Mesendoderm (in vitro differentiated cells): ENCODE results near the gene PNKD.

Source experiments
- DNase-seq: peaks from one replicate; pipeline ENCODE4 v3.0.0; 2013
- H2AK5ac ChIP-seq: 2 replicates; pipeline ENCODE4 v1.6.1; 2013; ENCODE audit warnings: low read length, inconsistent platforms
- H2BK120ac ChIP-seq: 2 replicates; pipeline ENCODE4 v1.6.1; 2013; ENCODE audit warnings: low read depth, mild to moderate bottlenecking, low read length, moderate library complexity, mixed read lengths
- H2BK15ac ChIP-seq: replicated peaks from 2 replicates; pipeline ENCODE4 v1.6.1; 2013; ENCODE audit warnings: low read depth, mild to moderate bottlenecking, moderate library complexity
- H2BK5ac ChIP-seq: 2 replicates; pipeline ENCODE4 v1.6.1; 2013; ENCODE audit warnings: low read length, inconsistent platforms
- H3K18ac ChIP-seq: 2 replicates; pipeline ENCODE4 v1.6.1; 2013; ENCODE audit warnings: mild to moderate bottlenecking, low read length, mixed read lengths
- H3K23ac ChIP-seq: one replicate; pipeline ENCODE4 v1.6.1; 2013; ENCODE audit warnings: low read length
- H3K27ac ChIP-seq: 2 replicates; pipeline ENCODE4 v1.5.1; 2013; ENCODE audit warnings: low read depth, mild to moderate bottlenecking, inconsistent platforms, low read length, moderate library complexity
- H3K27me3 ChIP-seq: 2 replicates; pipeline ENCODE4 v1.6.1; 2013; ENCODE audit warnings: low read length, control low read depth, mild to moderate bottlenecking, inconsistent platforms; ENCODE audit not compliant: insufficient read depth, poor library complexity
- H3K36me3 ChIP-seq: 2 replicates; pipeline ENCODE4 v1.6.1; 2013; ENCODE audit warnings: low read length, inconsistent platforms; ENCODE audit not compliant: control insufficient read depth, insufficient read depth
- H3K4ac ChIP-seq: one replicate; pipeline ENCODE4 v1.6.1; 2013; ENCODE audit warnings: low read depth, mild to moderate bottlenecking, low read length, moderate library complexity
- H3K4me1 ChIP-seq: 2 replicates; pipeline ENCODE4 v1.6.1; 2013; ENCODE audit warnings: low read depth, low read length, inconsistent platforms; ENCODE audit not compliant: control insufficient read depth
- H3K4me2 ChIP-seq: 2 replicates; pipeline ENCODE4 v1.6.1; 2013; ENCODE audit warnings: low read length
- H3K4me3 ChIP-seq: 2 replicates; pipeline ENCODE4 v1.5.1; 2013; ENCODE audit warnings: mild to moderate bottlenecking, low read length
- H3K56ac ChIP-seq: one replicate; pipeline ENCODE4 v1.6.1; 2013; ENCODE audit warnings: low read length
- H3K79me1 ChIP-seq: 2 replicates; pipeline ENCODE4 v1.6.1; 2013; ENCODE audit warnings: low read length, inconsistent platforms
- H3K79me2 ChIP-seq: 2 replicates; pipeline ENCODE4 v1.6.1; 2013; ENCODE audit warnings: mild to moderate bottlenecking, low read length; ENCODE audit not compliant: control insufficient read depth, insufficient read depth
- H3K9ac ChIP-seq: 2 replicates; pipeline ENCODE4 v1.6.1; 2013; ENCODE audit warnings: low read length, inconsistent platforms
- H4K5ac ChIP-seq: one replicate; pipeline ENCODE4 v1.6.1; 2013; ENCODE audit warnings: low read length
- H4K8ac ChIP-seq: one replicate; pipeline ENCODE4 v1.6.1; 2013; ENCODE audit warnings: low read depth, mild to moderate bottlenecking, control low read depth, low read length, moderate library complexity
- WGBS: extraction: QIAGEN DNeasy Blood & Tissue Kit; methylation state at CpG from one replicate; pipeline ENCODE4 v1.1.7; 2013; ENCODE audit warnings: low lambda C conversion rate, missing lambda C conversion rate; ENCODE audit not compliant: insufficient coverage; ENCODE audit errors: extremely low coverage; 5-methylcytosine and 5-hydroxymethylcytosine counted together

Gene PNKD

GRCh38 chr2:218370410-218371063, 100.2 kb downstream of the PNKD start:
- H4K5ac ChIP-seq, result no peak overlapping the region
- no peak overlapping the region for H2BK15ac ChIP-seq
- no peaks in the 10 kb centered on the region for H3K36me3 ChIP-seq

GRCh38 chr2:218371983-218372350, 101.6 kb downstream of the PNKD start:
- Histone ChIP-seq H3K9ac (no peak overlapping the region), H3K4ac (no peak overlapping the region)

More at GRCh38 chr2:218370410-218371063, 100.2 kb downstream of the PNKD start:
- Histone ChIP-seq H3K18ac (no peak overlapping the region), H3K4me1 (no peaks in the 10 kb centered on the region), H3K9ac (no peak overlapping the region), H3K4me3 (no peak overlapping the region), H2AK5ac (no peak overlapping the region), H4K8ac (no peak overlapping the region), H3K27ac (no peak overlapping the region), H2BK120ac (no peak overlapping the region), H3K56ac (no peak overlapping the region), H3K4ac (no peak overlapping the region), H3K79me2 (no peaks in the 10 kb centered on the region), H2BK5ac (no peak overlapping the region), H3K4me2 (no peak overlapping the region), H3K79me1 (no peaks in the 10 kb centered on the region), H3K23ac (no peak overlapping the region), H3K27me3 (no peaks in the 10 kb centered on the region)
- no peak for DNase-seq
- no CpG with 5 or more reads among the region's 11 CpGs for WGBS

DNA sequence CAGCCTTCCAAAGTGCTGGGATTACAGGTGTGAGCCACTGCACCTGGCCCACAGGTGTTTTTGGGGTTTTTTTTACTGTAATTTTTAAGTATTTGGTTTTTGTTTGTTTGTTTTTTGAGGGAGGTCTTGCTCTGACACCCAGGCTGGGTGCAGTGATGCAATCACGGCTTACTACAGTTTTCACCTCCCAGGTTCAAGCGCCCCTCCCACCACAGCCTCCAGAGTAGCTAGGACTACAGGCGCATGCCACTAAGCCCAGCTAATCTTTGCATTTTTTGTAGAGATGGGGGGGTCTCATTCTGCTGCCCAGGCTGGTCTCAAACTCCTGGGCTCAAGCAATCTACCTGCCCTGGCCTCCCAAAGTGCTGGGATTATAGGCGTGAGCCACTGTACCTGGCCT, 104.5 kb downstream of the PNKD start:
- H3K79me1 ChIP-seq, result no peaks in the 10 kb centered on the region
- H3K23ac ChIP-seq, result no peak overlapping the region
- no peaks in the 10 kb centered on the region for H3K27me3 ChIP-seq
- no peak overlapping the region for H3K4me2 ChIP-seq
- no peak overlapping the region for H3K56ac ChIP-seq
- H3K4me3 ChIP-seq, result no peak overlapping the region
- H3K27ac ChIP-seq, result no peak overlapping the region
- H4K5ac ChIP-seq, result no peak overlapping the region
- no peak overlapping the region for H2AK5ac ChIP-seq
- no peak overlapping the region for H2BK5ac ChIP-seq
- H3K18ac ChIP-seq, result no peak overlapping the region
- no peaks in the 10 kb centered on the region for H3K4me1 ChIP-seq
- no CpG with 5 or more reads among the region's 4 CpGs for WGBS
- H2BK15ac ChIP-seq, result no peak overlapping the region
- H3K4ac ChIP-seq, result no peak overlapping the region
- DNase-seq, result no peak
- no peaks in the 10 kb centered on the region for H3K36me3 ChIP-seq
- H4K8ac ChIP-seq, result no peak overlapping the region
- H2BK120ac ChIP-seq, result no peak overlapping the region
- H3K79me2 ChIP-seq, result no peaks in the 10 kb centered on the region
- no peak overlapping the region for H3K9ac ChIP-seq

More at GRCh38 chr2:218371983-218372350, 101.6 kb downstream of the PNKD start:
- Histone ChIP-seq H2BK5ac (no peak overlapping the region), H3K23ac (no peak overlapping the region), H3K4me1 (no peaks in the 10 kb centered on the region), H3K27me3 (no peaks in the 10 kb centered on the region), H3K79me1 (no peaks in the 10 kb centered on the region), H3K27ac (no peak overlapping the region), H3K56ac (no peak overlapping the region), H3K18ac (no peak overlapping the region), H2AK5ac (no peak overlapping the region), H3K4me3 (no peak overlapping the region), H3K4me2 (no peak overlapping the region), H2BK120ac (no peak overlapping the region), H4K8ac (no peak overlapping the region), H3K36me3 (no peaks in the 10 kb centered on the region), H3K79me2 (no peaks in the 10 kb centered on the region), H4K5ac (no peak overlapping the region), H2BK15ac (no peak overlapping the region)
- DNase-seq, result no peak

DNA sequence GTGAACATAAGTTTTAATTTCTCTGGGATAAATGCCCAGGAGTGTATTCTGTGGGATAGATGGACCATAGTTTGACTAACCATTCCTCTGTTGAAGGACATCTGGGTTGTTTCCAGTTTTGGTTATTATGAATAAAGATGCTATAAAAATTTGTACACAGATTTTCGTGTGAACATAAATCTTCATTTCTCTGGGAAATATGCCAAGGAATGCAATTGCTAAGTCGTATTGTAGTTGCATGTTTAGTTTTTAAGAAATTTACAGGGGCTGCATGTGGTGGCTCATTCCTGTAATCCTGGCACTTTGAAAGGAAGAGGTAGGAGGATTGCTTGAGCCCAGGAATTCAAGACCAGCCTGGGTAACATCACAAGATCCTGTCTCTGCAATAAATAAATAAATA, 104.9 kb downstream of the PNKD start:
- Histone ChIP-seq H3K23ac (no peak overlapping the region), H3K18ac (no peak overlapping the region), H3K27ac (no peak overlapping the region), H2BK5ac (no peak overlapping the region), H3K4me3 (no peak overlapping the region), H3K36me3 (no peaks in the 10 kb centered on the region), H3K79me2 (no peaks in the 10 kb centered on the region), H3K27me3 (no peaks in the 10 kb centered on the region), H3K9ac (no peak overlapping the region), H3K56ac (no peak overlapping the region), H4K8ac (no peak overlapping the region), H4K5ac (no peak overlapping the region), H3K79me1 (no peaks in the 10 kb centered on the region), H2AK5ac (no peak overlapping the region), H3K4me2 (no peak overlapping the region), H3K4ac (no peak overlapping the region), H2BK120ac (no peak overlapping the region), H2BK15ac (no peak overlapping the region), H3K4me1 (no peaks in the 10 kb centered on the region)
- no CpG with 5 or more reads among the region's 2 CpGs for WGBS
- no peak for DNase-seq

DNA sequence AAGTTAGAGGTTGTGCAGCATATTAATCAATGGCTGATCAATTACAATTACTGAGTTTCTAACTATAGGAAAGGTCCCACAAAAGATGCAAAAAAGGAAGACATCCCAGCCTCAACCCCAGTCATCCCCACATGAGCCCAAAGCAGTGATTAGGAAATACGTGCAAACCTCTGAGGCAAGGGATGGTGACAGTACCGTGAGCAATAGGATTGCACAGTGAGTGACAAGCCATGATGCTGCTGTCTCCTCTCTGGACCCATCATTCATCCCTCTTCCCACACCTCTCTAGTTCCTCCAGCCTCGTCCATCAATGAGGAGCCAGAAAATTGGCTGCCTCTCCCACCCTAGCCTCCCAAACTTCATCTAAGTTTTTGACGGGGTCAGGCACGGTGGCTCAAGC, 107.7 kb downstream of the PNKD start:
- no peak overlapping the region for H2BK15ac ChIP-seq

GRCh38 chr2:218381916-218382366, 111.6 kb downstream of the PNKD start, which contains the start of gene SLC11A1:
Gene SLC11A1 (plus strand): TSS chr2:218382273. CDS start chr2:218382369, 96 bp downstream.
- no CpG with 5 or more reads among the region's 13 CpGs for WGBS
- no peak within 1 kb of the TSS for H2BK120ac ChIP-seq
- DNase-seq, result no peak
- no peak within 1 kb of the TSS for H3K18ac ChIP-seq
- H4K8ac ChIP-seq, result no peak within 1 kb of the TSS
- no peak within 1 kb of the TSS for H3K27ac ChIP-seq
- no peaks in the 10 kb centered on the region for H3K4me1 ChIP-seq
- H3K79me2 ChIP-seq, result no peaks in the 10 kb centered on the region
- no peak within 1 kb of the TSS for H3K4me3 ChIP-seq
- H2BK5ac ChIP-seq, result no peak within 1 kb of the TSS
- no peak within 1 kb of the TSS for H3K9ac ChIP-seq
- no peaks in the 10 kb centered on the region for H3K27me3 ChIP-seq
- no peak within 1 kb of the TSS for H3K23ac ChIP-seq
- H4K5ac ChIP-seq, result no peak within 1 kb of the TSS
- H3K56ac ChIP-seq, result no peak within 1 kb of the TSS
- no peak within 1 kb of the TSS for H2BK15ac ChIP-seq
- H2AK5ac ChIP-seq, result no peak within 1 kb of the TSS
- no peaks in the 10 kb centered on the region for H3K36me3 ChIP-seq
- H3K4ac ChIP-seq, result no peak within 1 kb of the TSS
- no peak within 1 kb of the TSS for H3K4me2 ChIP-seq
- H3K79me1 ChIP-seq, result no peaks in the 10 kb centered on the region

More for the DNA sequence above, 107.7 kb downstream of the PNKD start:
- Histone ChIP-seq H4K8ac (no peak overlapping the region), H2BK120ac (no peak overlapping the region), H3K18ac (no peak overlapping the region), H3K4ac (no peak overlapping the region), H2BK5ac (no peak overlapping the region), H3K36me3 (no peaks in the 10 kb centered on the region), H3K4me1 (no peaks in the 10 kb centered on the region), H3K79me1 (no peaks in the 10 kb centered on the region), H3K23ac (no peak overlapping the region), H3K27ac (no peak overlapping the region), H4K5ac (no peak overlapping the region), H3K9ac (no peak overlapping the region), H3K79me2 (no peaks in the 10 kb centered on the region), H2AK5ac (no peak overlapping the region), H3K4me2 (no peak overlapping the region), H3K27me3 (no peaks in the 10 kb centered on the region), H3K56ac (no peak overlapping the region), H3K4me3 (no peak overlapping the region)
- WGBS, result no CpG with 5 or more reads among the region's 5 CpGs
- DNase-seq, result no peak
